Endothelial cell of umbilical vein (primary cell): Measurements from ENCODE around the gene CEP128. TPM values are rescaled to one million over a fixed set of nuclear protein-coding genes. Genes with fewer than 3 reads are reported as not detected.

Source experiments
- BruUV-seq: library from RNA; stranded (reverse); fragments of 400-500 nt; replicated peaks from 2 replicates; lab custom pipeline; 2021; lab: Mats Ljungman, UMichigan
- CTCF ChIA-PET: fragments of 300-600, 350-600 bp; sonication (Branson Sonifier 250); formaldehyde crosslinking; loops from one replicate; lab custom pipeline; 2021; ENCODE audit warnings: antibody characterized with exemption, inconsistent platforms; lab: Charles Lee
- POLR2A ChIA-PET: fragments of 300-600, 350-600 bp; sonication (Branson Sonifier 250); formaldehyde crosslinking; loops from one replicate; lab custom pipeline; 2021; ENCODE audit warnings: antibody characterized with exemption, inconsistent platforms; lab: Charles Lee
- DNase-seq: peaks from one replicate; pipeline ENCODE4 v3.0.0-alpha.2; 2011; ENCODE audit warnings: low read depth, low spot score
- FAIRE-seq: peaks from 2 replicates; lab custom pipeline; 2011; peaks lifted over from hg19 to GRCh38; lab: Jason Lieb, UNC
- H2AFZ ChIP-seq: 2 replicates; pipeline ENCODE4 v1.6.0; 2012; ENCODE audit warnings: low read depth, low read length, control low read depth, inconsistent platforms
- H3K27ac ChIP-seq: 2 replicates; pipeline ENCODE4 v1.5.1; 2011; ENCODE audit warnings: low read depth, mild to moderate bottlenecking, control low read depth, low read length, moderate library complexity; ENCODE audit not compliant: insufficient read depth
- H3K27me3 ChIP-seq, 2 experiments: 2 replicates each; pipeline versions ENCODE4 v1.6.0 to v1.6.1; 2011; ENCODE audit warnings: low read length in 2 of 2, mixed read lengths in 1 of 2; ENCODE audit not compliant: control insufficient read depth in 2 of 2, insufficient read depth in 2 of 2
- H3K36me3 ChIP-seq, 2 experiments: 2 replicates in 1 of 2; 3 replicates in 1 of 2; pipeline ENCODE4 v1.5.1; 2011; ENCODE audit warnings: low read length in 2 of 2, mild to moderate bottlenecking in 1 of 2, moderate library complexity in 1 of 2; ENCODE audit not compliant: control insufficient read depth in 2 of 2, insufficient read depth in 2 of 2; ENCODE audit errors: extremely low read depth in 1 of 2
- H3K4me1 ChIP-seq: 3 replicates; pipeline ENCODE4 v1.5.1; 2011; ENCODE audit warnings: mild to moderate bottlenecking, low read length; ENCODE audit not compliant: control insufficient read depth, insufficient read depth; ENCODE audit errors: extremely low read depth
- H3K4me2 ChIP-seq: 2 replicates; pipeline ENCODE4 v1.6.1; 2011; ENCODE audit warnings: low read length, control low read depth, mixed read lengths; ENCODE audit not compliant: insufficient read depth
- H3K4me3 ChIP-seq, 3 experiments: fragments of 200-600 bp in 1 of 3; sonication (generic), shearing (Covaris generic) in 1 of 3; replicated peaks in 1 of 3; 2 replicates each; pipeline ENCODE4 v1.5.1; 2011 to 2016; ENCODE audit warnings: control low read depth in 3 of 3, low read length in 3 of 3, mild to moderate bottlenecking in 2 of 3, inconsistent platforms in 1 of 3, low read depth in 1 of 3, moderate library complexity in 1 of 3; ENCODE audit not compliant: insufficient read depth in 1 of 3
- H3K79me2 ChIP-seq: 2 replicates; pipeline ENCODE4 v1.6.0; 2012; ENCODE audit warnings: low read length, inconsistent platforms; ENCODE audit not compliant: control insufficient read depth, insufficient read depth
- H3K9ac ChIP-seq: replicated peaks from 2 replicates; pipeline ENCODE3; 2011; ENCODE audit warnings: low read length, control low read depth; ENCODE audit not compliant: insufficient read depth; ENCODE audit errors: extremely low read depth
- H3K9me1 ChIP-seq: replicated peaks from 3 replicates; pipeline ENCODE4 v1.6.0; 2011; ENCODE audit warnings: mild to moderate bottlenecking, low read length; ENCODE audit not compliant: control insufficient read depth, insufficient read depth; ENCODE audit errors: extremely low read depth
- H3K9me3 ChIP-seq: replicated peaks from 2 replicates; pipeline ENCODE4 v1.5.1; 2012; ENCODE audit warnings: low read length, inconsistent platforms; ENCODE audit not compliant: control insufficient read depth, insufficient read depth
- H4K20me1 ChIP-seq: replicated peaks from 2 replicates; pipeline ENCODE3; 2011; ENCODE audit warnings: mild to moderate bottlenecking, low read length; ENCODE audit not compliant: control insufficient read depth, insufficient read depth; ENCODE audit errors: extremely low read depth
- CTCF ChIP-seq, 2 donors: IDR thresholded peaks; 1 replicate in 1 of 2; 2 replicates in 1 of 2; pipeline ENCODE4 v1.5.1; 2011; ENCODE audit warnings: low read length in 2 of 2, mild to moderate bottlenecking in 2 of 2, moderate library complexity in 2 of 2, control low read depth in 1 of 2, inconsistent platforms in 1 of 2, low read depth in 1 of 2; ENCODE audit not compliant: insufficient read depth in 1 of 2; ENCODE audit errors: extremely low read depth in 1 of 2
- EZH2 ChIP-seq: IDR thresholded peaks from 2 replicates; pipeline ENCODE4 v1.6.1; 2012; ENCODE audit warnings: borderline replicate concordance, low read depth, mild to moderate bottlenecking, moderate library complexity, low read length, inconsistent platforms; ENCODE audit not compliant: severe bottlenecking
- FOS ChIP-seq: IDR thresholded peaks from 2 replicates; pipeline ENCODE4 v1.6.1; 2011; ENCODE audit warnings: mild to moderate bottlenecking, low read length, moderate library complexity, borderline replicate concordance; ENCODE audit not compliant: insufficient read depth
- GATA2 ChIP-seq: IDR thresholded peaks from 2 replicates; pipeline ENCODE4 v1.7.0; 2011; ENCODE audit warnings: low read depth, mild to moderate bottlenecking, moderate library complexity, mixed read lengths, low read length; ENCODE audit not compliant: insufficient read length, insufficient read depth
- JUN ChIP-seq: IDR thresholded peaks from 2 replicates; pipeline ENCODE4 v1.6.1; 2011; ENCODE audit warnings: borderline replicate concordance, low read depth; ENCODE audit not compliant: insufficient read length, insufficient read depth
- MAX ChIP-seq: IDR thresholded peaks from 2 replicates; pipeline ENCODE4 v1.6.1; 2011; ENCODE audit not compliant: insufficient read depth, insufficient read length
- POLR2A ChIP-seq: IDR thresholded peaks from 2 replicates; pipeline ENCODE4 v1.6.1; 2012; ENCODE audit warnings: low read depth, mild to moderate bottlenecking, control low read depth, low read length
- POLR2AphosphoS5 ChIP-seq: IDR thresholded peaks from 2 replicates; pipeline ENCODE4 v1.6.1; 2012; ENCODE audit warnings: low read depth, mild to moderate bottlenecking, control low read depth, low read length, moderate library complexity; ENCODE audit not compliant: insufficient read depth
- dilution Hi-C: fragments of 300-500 bp; cut with MboI; formaldehyde crosslinking; loops from one replicate; pipeline ENCODE4 v1.15.0; 2019; ENCODE audit warnings: low sequenced_read_pairs; ENCODE audit not compliant: extremely low pct_ligation_motif_present
- intact Hi-C: fragments of 100-400 bp; cut with micrococcal nuclease; formaldehyde crosslinking; loops from one replicate; pipeline ENCODE4 v1.10.0; 2022
- polyA plus RNA-seq, 4 experiments: library from polyadenylated mRNA; depleted of rRNA in 3 of 4; stranded (reverse) in 3 of 4; unstranded in 1 of 4; fragments of >200 nt; gene quantifications; 2 replicates each; pipeline versions ENCODE4 v1.2.1 to v1.2.3, GENCODE V29; 2011 to 2012; ENCODE audit warnings: missing spikeins in 1 of 4
- total RNA-seq: library from RNA; stranded (reverse); gene quantifications from 2 replicates; pipeline ENCODE4 v1.2.3, GENCODE V29; 2021

Gene CEP128
- total and polyA plus RNA-seq, 2 donors (not counting 3 experiments of a cell fraction or from before 2014, with no cell fraction given), result 0.91 to 23.7 TPM

GRCh38 chr14:80536456-80536855 is 405.1 kb downstream of the CEP128 start:
- Histone ChIP-seq H2AFZ (no peak overlapping the region), H3K27ac (no peak overlapping the region), H3K79me2 (no peaks in the 10 kb centered on the region), H3K4me2 (no peak overlapping the region), H4K20me1 (no peaks in the 10 kb centered on the region), H3K9ac (no peak overlapping the region), H3K27me3 (no peaks in the 10 kb centered on the region), H3K9me1 (no peaks in the 10 kb centered on the region), H3K4me1 (no peaks in the 10 kb centered on the region), H3K9me3 (no peaks in the 10 kb centered on the region), H3K4me3 (no peak overlapping the region), H3K36me3 (no peaks in the 10 kb centered on the region)
- TF ChIP-seq MAX (no peak), POLR2AphosphoS5 (no peak), GATA2 (no peak), FOS (no peak)
- ChIA-PET CTCF (no interaction called here), POLR2A (no interaction called here)
- dilution Hi-C loops, result no loop called here
- no peak for FAIRE-seq
- DNase-seq, result no peak
- no TSS peak for BruUV-seq
- intact Hi-C loops, result no loop called here

GRCh38 chr14:80535171-80535570 is 406.4 kb downstream of the CEP128 start:
- Histone ChIP-seq H3K9me3 (no peaks in the 10 kb centered on the region), H3K9ac (no peak overlapping the region), H2AFZ (no peak overlapping the region), H3K4me1 (no peaks in the 10 kb centered on the region), H3K79me2 (no peaks in the 10 kb centered on the region), H3K4me3 (no peak overlapping the region), H3K4me2 (no peak overlapping the region), H3K27ac (no peak overlapping the region), H3K27me3 (no peaks in the 10 kb centered on the region), H3K9me1 (no peaks in the 10 kb centered on the region), H4K20me1 (no peaks in the 10 kb centered on the region), H3K36me3 (no peaks in the 10 kb centered on the region)
- dilution Hi-C loops, result no loop called here
- CTCF ChIA-PET, result no interaction called here
- DNase-seq (no peak), FAIRE-seq (no peak)
- POLR2A ChIA-PET, result no interaction called here
- BruUV-seq, result no TSS peak
- intact Hi-C loops, result no loop called here
- TF ChIP-seq POLR2A (no peak), JUN (no peak), MAX (no peak), POLR2AphosphoS5 (no peak), CTCF (IDR thresholded peaks at IDR 0.05; ENCODE audit: extremely low read depth in 1 of 2, insufficient read depth in 1 of 2, low read depth in 1 of 2, low read length in 2 of 2) (no peak), EZH2 (no peak)
